Neural progenitor cell (in vitro differentiated cells): Measurements from ENCODE around the gene SP6. TPM values are rescaled to one million over a fixed set of nuclear protein-coding genes. Genes with fewer than 3 reads are reported as not detected.

Experiments used
- DNase-seq: peaks from one replicate; pipeline ENCODE4 v3.0.0-alpha.2; 2016; ENCODE audit warnings: low spot score
- H2AFZ ChIP-seq: fragments of 200-600 bp; sonication (generic); replicated peaks from 2 replicates; pipeline ENCODE4 v1.6.1; 2016; ENCODE audit warnings: antibody characterized with exemption
- H3F3A ChIP-seq: fragments of 200-600 bp; sonication (generic); 2 replicates; pipeline ENCODE4 v1.6.1; 2016; ENCODE audit warnings: antibody characterized with exemption, low read depth
- H3K27ac ChIP-seq: fragments of 200-600 bp; sonication (generic); 2 replicates; pipeline ENCODE4 v1.5.1; 2016; ENCODE audit warnings: mild to moderate bottlenecking
- H3K27me3 ChIP-seq: fragments of 200-600 bp; sonication (generic); 2 replicates; pipeline ENCODE4 v1.6.1; 2016; ENCODE audit warnings: mild to moderate bottlenecking, moderate library complexity
- H3K36me3 ChIP-seq: fragments of 200-600 bp; sonication (generic); 2 replicates; pipeline ENCODE4 v1.5.1; 2016
- H3K4me1 ChIP-seq: fragments of 200-600 bp; sonication (generic); 2 replicates; pipeline ENCODE4 v1.6.1; 2016; ENCODE audit warnings: mixed run types
- H3K4me2 ChIP-seq: fragments of 200-600 bp; sonication (generic); 2 replicates; pipeline ENCODE4 v1.6.1; 2016
- H3K4me3 ChIP-seq: fragments of 200-600 bp; sonication (generic); 2 replicates; pipeline ENCODE4 v1.5.1; 2016
- H3K79me2 ChIP-seq: fragments of 200-600 bp; sonication (generic); 2 replicates; pipeline ENCODE4 v1.6.1; 2016; ENCODE audit warnings: low read depth
- H3K9ac ChIP-seq: fragments of 200-600 bp; sonication (generic); 2 replicates; pipeline ENCODE4 v1.6.1; 2016
- H3K9me3 ChIP-seq: fragments of 200-600 bp; sonication (generic); 2 replicates; pipeline ENCODE4 v1.5.1; 2016; ENCODE audit warnings: low read depth
- H4K20me1 ChIP-seq: fragments of 200-600 bp; sonication (generic); 2 replicates; pipeline ENCODE4 v1.6.1; 2016; ENCODE audit warnings: low read depth
- H3K27ac Mint-ChIP-seq: 3 replicates; pipeline ENCODE4 v1.8.0; 2021; ENCODE audit warnings: mixed read lengths
- H3K27me3 Mint-ChIP-seq: 2 replicates; pipeline ENCODE4 v1.8.0; 2022; ENCODE audit warnings: low read depth, mild to moderate bottlenecking, inconsistent platforms, moderate library complexity, mixed read lengths; ENCODE audit not compliant: insufficient read depth
- H3K36me3 Mint-ChIP-seq: 3 replicates; pipeline ENCODE4 v1.8.0; 2021; ENCODE audit warnings: mixed read lengths
- H3K4me1 Mint-ChIP-seq: 3 replicates; pipeline ENCODE4 v1.8.0; 2021; ENCODE audit warnings: mixed read lengths
- H3K4me3 Mint-ChIP-seq: 3 replicates; pipeline ENCODE4 v1.8.0; 2021; ENCODE audit warnings: mild to moderate bottlenecking, moderate library complexity, mixed read lengths
- H3K9me3 Mint-ChIP-seq: 3 replicates; pipeline ENCODE4 v1.8.0; 2020; ENCODE audit warnings: mixed read lengths
- EZH2 ChIP-seq: fragments of 200-600 bp; sonication (generic); IDR thresholded peaks from 2 replicates; pipeline ENCODE4 v1.6.1; 2017; ENCODE audit warnings: antibody characterized with exemption, mild to moderate bottlenecking, moderate library complexity
- EZH2phosphoT487 ChIP-seq: fragments of 200-600 bp; sonication (generic); IDR thresholded peaks from 2 replicates; pipeline ENCODE4 v1.6.1; 2017; ENCODE audit warnings: antibody characterized with exemption
- total RNA-seq: library from RNA; depleted of rRNA; stranded (reverse); fragments of >200 nt; gene quantifications from 2 replicates; pipeline ENCODE4 v1.2.3, GENCODE V29; 2015; ENCODE audit warnings: low replicate concordance
- TF ChIP-seq, protein P1 (sequence below): fragments of 200-600 bp; sonication (generic); IDR thresholded peaks from 2 replicates; pipeline ENCODE4 v1.5.1; 2017; ENCODE audit warnings: antibody characterized with exemption, mild to moderate bottlenecking

The SP6 gene
- total RNA-seq, 1 donor from 2014 or later = 0.04 TPM

DNA sequence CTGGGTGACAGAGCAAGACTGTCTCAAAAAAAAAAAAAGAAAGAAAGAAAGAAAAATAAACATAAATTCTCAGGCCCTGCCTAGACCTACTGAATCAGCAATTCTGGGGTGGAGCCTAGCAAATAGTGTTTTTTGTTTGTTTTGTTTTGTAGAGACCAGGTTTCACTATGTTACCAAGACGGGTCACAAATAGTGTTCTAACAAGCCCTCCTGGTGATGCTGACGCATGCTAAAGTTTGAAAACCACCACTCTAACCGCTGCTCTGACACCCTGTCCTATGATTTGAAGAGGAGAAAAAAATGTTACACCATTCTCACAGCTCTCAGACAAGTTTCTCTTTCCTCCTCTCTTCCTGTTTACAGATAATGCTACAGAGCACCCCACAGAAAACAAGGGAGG is 21.1 kb downstream of the SP6 start:
- no peak for DNase-seq
- Histone ChIP-seq H3F3A (peaks cover 10% of the 10 kb centered on the region), H3K4me3 (no peak overlapping the region), H3K27ac (no peak overlapping the region), H3K27me3 (no peaks in the 10 kb centered on the region), H3K4me2 (no peak overlapping the region), H4K20me1 (no peaks in the 10 kb centered on the region), H3K9me3 (no peaks in the 10 kb centered on the region), H3K4me1 (no peaks in the 10 kb centered on the region), H2AFZ (no peak overlapping the region), H3K36me3 (no peaks in the 10 kb centered on the region), H3K9ac (no peak overlapping the region), H3K79me2 (peaks cover 25% of the 10 kb centered on the region)
- Mint-ChIP-seq H3K9me3 (no peaks in the 10 kb centered on the region), H3K27me3 (peaks cover 6% of the 10 kb centered on the region), H3K36me3 (peaks cover 10% of the 10 kb centered on the region), H3K4me3 (peak overlapping the region; percentile 98), H3K27ac (no peak overlapping the region), H3K4me1 (peaks cover 20% of the 10 kb centered on the region)
- no peak for TF ChIP-seq EZH2phosphoT487
- TF ChIP-seq, protein P1, sequence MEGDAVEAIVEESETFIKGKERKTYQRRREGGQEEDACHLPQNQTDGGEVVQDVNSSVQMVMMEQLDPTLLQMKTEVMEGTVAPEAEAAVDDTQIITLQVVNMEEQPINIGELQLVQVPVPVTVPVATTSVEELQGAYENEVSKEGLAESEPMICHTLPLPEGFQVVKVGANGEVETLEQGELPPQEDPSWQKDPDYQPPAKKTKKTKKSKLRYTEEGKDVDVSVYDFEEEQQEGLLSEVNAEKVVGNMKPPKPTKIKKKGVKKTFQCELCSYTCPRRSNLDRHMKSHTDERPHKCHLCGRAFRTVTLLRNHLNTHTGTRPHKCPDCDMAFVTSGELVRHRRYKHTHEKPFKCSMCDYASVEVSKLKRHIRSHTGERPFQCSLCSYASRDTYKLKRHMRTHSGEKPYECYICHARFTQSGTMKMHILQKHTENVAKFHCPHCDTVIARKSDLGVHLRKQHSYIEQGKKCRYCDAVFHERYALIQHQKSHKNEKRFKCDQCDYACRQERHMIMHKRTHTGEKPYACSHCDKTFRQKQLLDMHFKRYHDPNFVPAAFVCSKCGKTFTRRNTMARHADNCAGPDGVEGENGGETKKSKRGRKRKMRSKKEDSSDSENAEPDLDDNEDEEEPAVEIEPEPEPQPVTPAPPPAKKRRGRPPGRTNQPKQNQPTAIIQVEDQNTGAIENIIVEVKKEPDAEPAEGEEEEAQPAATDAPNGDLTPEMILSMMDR = no peak
- no peak for TF ChIP-seq EZH2

DNA sequence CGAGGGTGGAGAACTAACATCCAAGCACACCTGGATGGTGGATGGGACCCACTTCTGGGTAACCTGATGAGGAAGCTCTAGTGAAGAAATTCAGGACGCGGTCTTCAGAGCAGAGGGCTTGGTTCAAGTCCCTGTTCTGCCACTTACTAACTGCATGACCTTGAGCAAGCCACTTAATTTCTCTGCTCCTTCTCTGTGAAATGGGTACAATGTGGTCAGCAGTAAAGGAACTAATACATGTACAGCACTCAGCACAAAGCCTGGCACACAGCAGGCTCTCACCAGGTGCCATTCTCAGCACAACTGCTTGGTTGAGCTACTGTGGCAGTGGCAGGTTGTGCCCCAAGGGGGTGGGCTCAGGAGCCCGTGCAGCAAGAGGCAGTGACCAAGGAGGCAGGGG is 27.4 kb downstream of the SP6 start:
- H3K27ac ChIP-seq = no peak overlapping the region
- H4K20me1 ChIP-seq = peaks cover 5% of the 10 kb centered on the region
- H3K36me3 ChIP-seq = no peaks in the 10 kb centered on the region
- Mint-ChIP-seq H3K9me3 (no peaks in the 10 kb centered on the region), H3K4me3 (no peak overlapping the region), H3K4me1 (peaks cover 12% of the 10 kb centered on the region), H3K27ac (no peak overlapping the region), H3K36me3 (peaks cover 10% of the 10 kb centered on the region), H3K27me3 (no peaks in the 10 kb centered on the region)
- no peaks in the 10 kb centered on the region for H3F3A ChIP-seq
- H3K4me2 ChIP-seq = no peak overlapping the region
- H3K9ac ChIP-seq = no peak overlapping the region
- H3K4me3 ChIP-seq = no peak overlapping the region
- H3K9me3 ChIP-seq = no peaks in the 10 kb centered on the region
- H2AFZ ChIP-seq = no peak overlapping the region
- no peaks in the 10 kb centered on the region for H3K79me2 ChIP-seq
- no peaks in the 10 kb centered on the region for H3K27me3 ChIP-seq
- no peak for DNase-seq
- TF ChIP-seq EZH2phosphoT487 (no peak), EZH2 (no peak)
- TF ChIP-seq, protein P1 = no peak
- peaks cover 5% of the 10 kb centered on the region for H3K4me1 ChIP-seq

DNA sequence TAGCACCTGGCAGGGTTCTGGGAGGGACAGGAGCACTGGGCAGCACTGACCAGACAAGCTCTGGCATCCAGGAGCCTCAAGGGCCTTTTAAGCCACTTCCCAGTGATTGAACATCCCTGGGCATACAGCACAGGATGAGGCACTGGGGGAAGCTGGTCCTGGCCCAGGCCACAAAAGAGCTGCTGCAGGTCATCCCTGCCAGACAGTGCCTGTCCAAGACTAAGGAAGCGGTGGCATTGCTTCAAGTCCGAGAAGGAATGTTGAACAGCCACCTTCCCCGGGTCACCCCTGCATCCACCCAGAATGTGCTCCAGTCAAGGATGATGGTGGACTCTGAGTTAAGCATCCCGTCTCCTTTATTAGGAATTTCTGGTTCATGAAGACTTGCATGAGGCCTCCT is 28.2 kb downstream of the SP6 start:
- peak overlapping the region; percentile 94 for H3K4me3 Mint-ChIP-seq
- DNase-seq = no peak
- TF ChIP-seq, protein P1 = no peak
- TF ChIP-seq EZH2 = no peak
- no peak for TF ChIP-seq EZH2phosphoT487
- no peaks in the 10 kb centered on the region for H3K36me3 ChIP-seq
- H4K20me1 ChIP-seq = peaks cover 5% of the 10 kb centered on the region
- H3K4me2 ChIP-seq = no peak overlapping the region
- H3K27me3 Mint-ChIP-seq = no peaks in the 10 kb centered on the region
- no peaks in the 10 kb centered on the region for H3F3A ChIP-seq
- H3K9me3 Mint-ChIP-seq = no peaks in the 10 kb centered on the region
- peaks cover 7% of the 10 kb centered on the region for H3K36me3 Mint-ChIP-seq
- peaks cover 5% of the 10 kb centered on the region for H3K4me1 ChIP-seq
- no peak overlapping the region for H3K4me3 ChIP-seq
- H2AFZ ChIP-seq = no peak overlapping the region
- H3K27ac ChIP-seq = no peak overlapping the region
- H3K79me2 ChIP-seq = no peaks in the 10 kb centered on the region
- no peak overlapping the region for H3K9ac ChIP-seq
- H3K27me3 ChIP-seq = no peaks in the 10 kb centered on the region
- no peaks in the 10 kb centered on the region for H3K9me3 ChIP-seq
- no peak overlapping the region for H3K27ac Mint-ChIP-seq
- H3K4me1 Mint-ChIP-seq = peaks cover 12% of the 10 kb centered on the region
